ENCODE measurements around the gene ATP8B3. TPM values are rescaled to one million over a fixed set of nuclear protein-coding genes. Genes with fewer than 3 reads are reported as not detected.

ATP8B3 gene
- total RNA-seq, 1 experiment from 2014 or later: 9.6 TPM

DNA sequence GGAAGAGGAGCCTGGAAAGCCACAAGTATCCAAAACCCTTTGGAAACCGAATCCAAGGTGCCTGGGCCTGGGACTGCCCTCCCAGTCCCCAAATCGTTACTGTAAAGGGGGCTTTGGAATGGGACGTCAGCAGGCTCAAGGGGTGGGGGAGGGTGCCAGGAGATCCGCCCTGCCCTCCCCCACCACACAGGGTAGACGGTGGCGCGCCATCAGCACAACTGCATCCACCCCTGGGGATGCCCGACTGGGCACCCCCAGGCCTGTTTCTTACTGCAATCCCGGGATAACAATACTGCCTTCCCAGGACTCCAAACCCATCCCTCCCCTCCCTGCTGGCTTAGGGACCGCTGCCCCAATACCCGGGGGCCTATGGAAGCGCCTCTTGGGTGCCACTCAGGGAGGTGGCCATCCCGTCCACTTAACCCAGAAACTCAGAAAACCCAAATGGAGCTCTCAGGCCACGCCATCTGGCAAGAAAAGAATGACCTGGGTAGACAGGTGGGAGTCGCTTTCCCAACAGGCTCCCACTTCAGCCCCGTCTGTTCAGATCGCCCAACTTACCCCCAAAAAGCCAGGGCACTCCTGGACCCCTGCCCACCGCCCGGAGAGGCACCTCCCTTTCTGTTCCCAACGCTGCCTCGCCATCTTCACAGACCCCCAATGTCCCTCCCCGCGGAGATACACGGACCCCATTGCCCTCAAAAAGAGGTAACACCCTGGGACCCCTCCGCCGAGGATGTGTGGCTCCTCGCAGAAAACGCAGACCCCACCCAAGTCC is 48.9 kb upstream of the ATP8B3 start:
- Histone ChIP-seq H2AK5ac (ENCODE audit: insufficient read length, low read length) (no peak overlapping the region), H3K18ac (ENCODE audit: insufficient read length, low read depth, low read length) (no peak overlapping the region), H2BK12ac (ENCODE audit: insufficient read length, low read depth, low read length) (no peak overlapping the region), H3K27me3 (ENCODE audit: insufficient read depth, low read length) (no peaks in the 10 kb centered on the region; the same call in 1 of the 2 replicates), H4K5ac (ENCODE audit: insufficient read length, low read depth, low read length) (no peak overlapping the region), H2AFZ (ENCODE audit: low read length) (no peak overlapping the region), H3K23me2 (ENCODE audit: insufficient read length, low read depth, low read length, poor library complexity, severe bottlenecking) (peaks cover 20% of the 10 kb centered on the region), H4K20me1 (ENCODE audit: control insufficient read depth, insufficient read depth, insufficient read length) (peaks cover 3% of the 10 kb centered on the region), H2BK5ac (ENCODE audit: insufficient read length, low read length) (no peak overlapping the region), H4K8ac (replicated peaks; ENCODE audit: insufficient read length, low read depth, low read length) (no peak overlapping the region), H3T11ph (ENCODE audit: low read length) (no peak overlapping the region), H2BK15ac (ENCODE audit: low read depth, low read length) (no peak overlapping the region), H3K9ac (ENCODE audit: extremely low read depth, insufficient read length, low read length) (no peak overlapping the region), H3K4me1 (ENCODE audit: insufficient read depth, low read length) (peaks cover 4% of the 10 kb centered on the region; the same call in 1 of the 2 replicates), H3K56ac (ENCODE audit: insufficient read length, low read depth, low read length) (no peak overlapping the region), H3K4ac (ENCODE audit: low read depth, low read length) (no peak overlapping the region), H2BK20ac (ENCODE audit: low read depth, low read length, poor library complexity, severe bottlenecking) (no peak overlapping the region), H4K91ac (ENCODE audit: insufficient read length, low read depth, low read length) (no peak overlapping the region), H2BK120ac (ENCODE audit: low read depth, low read length, poor library complexity, severe bottlenecking) (no peak overlapping the region), H3K79me2 (ENCODE audit: insufficient read depth, low read length) (peaks cover 36% of the 10 kb centered on the region; the same call in 1 of the 2 replicates), H3K79me1 (ENCODE audit: insufficient read depth, low read depth, low read length, poor library complexity, severe bottlenecking) (peaks cover 11% of the 10 kb centered on the region), H3K27ac (ENCODE audit: insufficient read length, low read depth, low read length) (no peak overlapping the region), H3K23ac (ENCODE audit: insufficient read length, low read depth, low read length) (no peak overlapping the region), H3K4me2 (ENCODE audit: insufficient read depth, insufficient read length, low read length) (peak overlapping the region; percentile 84), H3K9me3 (ENCODE audit: control insufficient read depth, low read depth, low read length) (no peaks in the 10 kb centered on the region), H3K14ac (ENCODE audit: insufficient read depth, low read length) (no peak overlapping the region; the same call in 1 of the 2 replicates)
- Mint-ChIP-seq H3K4me1 (peaks cover 31 to 52% of the 10 kb centered on the region in 2 experiments), H3K27me3 (ENCODE audit: low read depth) (peaks cover 6% of the 10 kb centered on the region), H3K27ac (no peak overlapping the region), H3K36me3 (ENCODE audit: insufficient read depth in 1 of 3, low read depth in 3 of 3) (no peaks in the 10 kb centered on the region), H3K4me3 (peak overlapping the region; percentile 86 to 93), H3K9me3 (no peaks in the 10 kb centered on the region; a peak in 1 of 5 replicates)
- no CpG with 5 or more reads among the region's 28 CpGs for WGBS (ENCODE audit: extremely low coverage, insufficient read length, low lambda C conversion rate)
- no peak for DNase-seq
- TF ChIP-seq, protein P1, sequence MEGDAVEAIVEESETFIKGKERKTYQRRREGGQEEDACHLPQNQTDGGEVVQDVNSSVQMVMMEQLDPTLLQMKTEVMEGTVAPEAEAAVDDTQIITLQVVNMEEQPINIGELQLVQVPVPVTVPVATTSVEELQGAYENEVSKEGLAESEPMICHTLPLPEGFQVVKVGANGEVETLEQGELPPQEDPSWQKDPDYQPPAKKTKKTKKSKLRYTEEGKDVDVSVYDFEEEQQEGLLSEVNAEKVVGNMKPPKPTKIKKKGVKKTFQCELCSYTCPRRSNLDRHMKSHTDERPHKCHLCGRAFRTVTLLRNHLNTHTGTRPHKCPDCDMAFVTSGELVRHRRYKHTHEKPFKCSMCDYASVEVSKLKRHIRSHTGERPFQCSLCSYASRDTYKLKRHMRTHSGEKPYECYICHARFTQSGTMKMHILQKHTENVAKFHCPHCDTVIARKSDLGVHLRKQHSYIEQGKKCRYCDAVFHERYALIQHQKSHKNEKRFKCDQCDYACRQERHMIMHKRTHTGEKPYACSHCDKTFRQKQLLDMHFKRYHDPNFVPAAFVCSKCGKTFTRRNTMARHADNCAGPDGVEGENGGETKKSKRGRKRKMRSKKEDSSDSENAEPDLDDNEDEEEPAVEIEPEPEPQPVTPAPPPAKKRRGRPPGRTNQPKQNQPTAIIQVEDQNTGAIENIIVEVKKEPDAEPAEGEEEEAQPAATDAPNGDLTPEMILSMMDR (conservative IDR thresholded peaks at IDR 0.05): no peak

Measured in H9 (cell line).